ENCODE measurements around the gene EFCAB9.

The EFCAB9 gene

DNA sequence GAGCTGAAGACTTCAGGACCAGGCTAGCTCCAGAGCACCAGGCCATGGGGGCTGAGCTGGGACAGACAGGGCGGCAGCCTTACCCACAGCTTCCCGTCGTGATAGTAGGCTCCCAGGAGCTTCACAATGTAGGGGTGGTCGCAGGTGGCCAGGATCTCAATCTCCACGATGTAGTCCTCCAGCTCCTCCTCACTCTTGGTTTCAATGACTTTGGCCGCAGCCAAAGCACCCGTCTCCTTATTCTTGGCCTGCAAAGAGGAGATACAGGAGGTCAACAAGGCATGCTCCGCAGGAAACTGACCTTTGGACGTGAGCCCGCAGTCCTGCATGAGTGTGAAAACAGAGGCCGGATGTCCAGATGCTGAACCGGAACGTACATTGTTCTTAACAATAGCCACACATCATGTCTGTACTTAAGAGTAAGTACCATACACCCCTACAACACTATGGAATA lies 37.4 kb upstream of the EFCAB9 start:
- Histone ChIP-seq H3K9me3 (ENCODE audit: control insufficient read depth, insufficient read depth, low read length) (no peaks in the 10 kb centered on the region), H3K36me3 (ENCODE audit: insufficient read depth, low read length) (no peaks in the 10 kb centered on the region; the same call in none of the 2 replicates), H3K4me1 (ENCODE audit: insufficient read depth, low read length) (no peaks in the 10 kb centered on the region), H3K9ac (ENCODE audit: low read depth, low read length) (no peak overlapping the region)

GRCh38 chr5:172159016-172159415 lies 35.0 kb upstream of the EFCAB9 start:
- Histone ChIP-seq H3K36me3 (ENCODE audit: insufficient read depth, low read length) (no peaks in the 10 kb centered on the region; the same call in 1 of the 2 replicates), H3K9me3 (ENCODE audit: control insufficient read depth, insufficient read depth, low read length) (no peaks in the 10 kb centered on the region), H3K4me1 (ENCODE audit: insufficient read depth, low read length) (peaks cover 7% of the 10 kb centered on the region; the same call in 1 of the 2 replicates)

GRCh38 chr5:172160506-172160905 lies 33.5 kb upstream of the EFCAB9 start:
- peaks cover 15% of the 10 kb centered on the region; the same call in 1 of the 2 replicates for H3K4me1 ChIP-seq (ENCODE audit: insufficient read depth, low read length)
- H3K9me3 ChIP-seq (ENCODE audit: control insufficient read depth, insufficient read depth, low read length), result no peaks in the 10 kb centered on the region
- H3K36me3 ChIP-seq (ENCODE audit: insufficient read depth, low read length), result no peaks in the 10 kb centered on the region
- H3K9ac ChIP-seq (ENCODE audit: low read depth, low read length), result no peak overlapping the region

More at GRCh38 chr5:172159016-172159415, 35.0 kb upstream of the EFCAB9 start:
- H3K9ac ChIP-seq (ENCODE audit: low read depth, low read length), result no peak overlapping the region

GRCh38 chr5:172162323-172162986 lies 31.5 kb upstream of the EFCAB9 start:
- Histone ChIP-seq H3K9ac (ENCODE audit: low read depth, low read length) (no peak overlapping the region), H3K9me3 (ENCODE audit: control insufficient read depth, insufficient read depth, low read length) (no peaks in the 10 kb centered on the region), H3K4me1 (ENCODE audit: insufficient read depth, low read length) (peaks cover 15% of the 10 kb centered on the region; the same call in 1 of the 2 replicates), H3K36me3 (ENCODE audit: insufficient read depth, low read length) (no peaks in the 10 kb centered on the region; the same call in 1 of the 2 replicates)

DNA sequence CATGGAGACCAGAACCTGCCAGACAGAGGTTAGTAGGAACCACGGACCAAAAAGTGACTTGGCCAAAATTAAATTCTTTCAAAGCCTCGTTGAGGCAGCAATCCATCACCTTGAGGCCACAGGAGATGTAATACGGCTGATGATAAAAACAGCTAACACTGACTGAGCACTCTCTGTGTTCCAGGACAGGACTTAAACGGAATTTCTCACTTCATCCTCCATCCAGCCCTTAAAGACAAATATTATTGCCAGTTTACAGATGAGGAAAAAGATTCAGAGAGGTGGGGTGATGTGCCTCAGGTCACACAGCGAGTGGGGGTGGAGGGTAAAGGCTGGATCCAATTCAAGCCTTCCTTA lies 31.0 kb upstream of the EFCAB9 start:
- Histone ChIP-seq H3K9ac (ENCODE audit: low read depth, low read length) (no peak overlapping the region), H3K4me1 (ENCODE audit: insufficient read depth, low read length) (peaks cover 16% of the 10 kb centered on the region; the same call in 1 of the 2 replicates), H3K36me3 (ENCODE audit: insufficient read depth, low read length) (no peaks in the 10 kb centered on the region; the same call in 1 of the 2 replicates), H3K9me3 (ENCODE audit: control insufficient read depth, insufficient read depth, low read length) (no peaks in the 10 kb centered on the region)

GRCh38 chr5:172163346-172163745 lies 30.6 kb upstream of the EFCAB9 start:
- Histone ChIP-seq H3K9ac (ENCODE audit: low read depth, low read length) (no peak overlapping the region), H3K4me1 (ENCODE audit: insufficient read depth, low read length) (peaks cover 20% of the 10 kb centered on the region; the same call in 1 of the 2 replicates), H3K9me3 (ENCODE audit: control insufficient read depth, insufficient read depth, low read length) (no peaks in the 10 kb centered on the region), H3K36me3 (ENCODE audit: insufficient read depth, low read length) (no peaks in the 10 kb centered on the region; the same call in 1 of the 2 replicates)

DNA sequence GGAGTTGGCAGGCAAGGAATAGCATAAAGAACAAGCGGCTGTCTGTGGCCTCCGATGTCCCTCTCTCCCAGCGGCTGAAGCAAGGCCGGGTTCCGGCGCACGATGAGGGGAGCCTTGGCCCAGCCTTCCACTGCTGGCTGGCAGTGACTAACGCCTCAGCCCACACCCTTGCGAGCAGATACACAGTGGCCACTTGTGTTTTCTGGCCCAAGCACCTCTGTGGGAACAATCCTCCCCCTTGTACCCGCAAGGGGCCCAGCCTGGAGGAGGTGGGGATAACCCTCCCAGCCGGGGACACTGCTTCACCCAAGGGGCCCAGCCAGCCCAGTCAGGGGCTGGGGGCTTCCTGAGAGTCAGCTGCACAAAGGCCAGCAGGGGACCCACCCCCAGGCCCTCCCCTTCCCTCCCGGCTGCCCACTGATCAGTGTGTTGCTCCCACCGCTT lies 29.2 kb upstream of the EFCAB9 start:
- H3K9ac ChIP-seq (ENCODE audit: low read depth, low read length), result no peak overlapping the region
- peaks cover 26% of the 10 kb centered on the region; the same call in 1 of the 2 replicates for H3K4me1 ChIP-seq (ENCODE audit: insufficient read depth, low read length)
- no peaks in the 10 kb centered on the region for H3K9me3 ChIP-seq (ENCODE audit: control insufficient read depth, insufficient read depth, low read length)
- no peaks in the 10 kb centered on the region; the same call in 1 of the 2 replicates for H3K36me3 ChIP-seq (ENCODE audit: insufficient read depth, low read length)

- Histone ChIP-seq H3K4me1 (ENCODE audit: insufficient read depth, low read length) (peaks cover 26% of the 10 kb centered on the region; the same call in 1 of the 2 replicates), H3K9ac (ENCODE audit: low read depth, low read length) (no peak overlapping the region), H3K9me3 (ENCODE audit: control insufficient read depth, insufficient read depth, low read length) (no peaks in the 10 kb centered on the region), H3K36me3 (ENCODE audit: insufficient read depth, low read length) (no peaks in the 10 kb centered on the region; the same call in 1 of the 2 replicates)
Measured at GRCh38 chr5:172165465-172165864, 28.5 kb upstream of the EFCAB9 start.

- Histone ChIP-seq H3K9ac (ENCODE audit: low read depth, low read length) (no peak overlapping the region), H3K9me3 (ENCODE audit: control insufficient read depth, insufficient read depth, low read length) (no peaks in the 10 kb centered on the region), H3K36me3 (ENCODE audit: insufficient read depth, low read length) (no peaks in the 10 kb centered on the region; the same call in 1 of the 2 replicates), H3K4me1 (ENCODE audit: insufficient read depth, low read length) (peaks cover 26% of the 10 kb centered on the region; the same call in 1 of the 2 replicates)
Measured at GRCh38 chr5:172166030-172166826, 27.7 kb upstream of the EFCAB9 start.

DNA sequence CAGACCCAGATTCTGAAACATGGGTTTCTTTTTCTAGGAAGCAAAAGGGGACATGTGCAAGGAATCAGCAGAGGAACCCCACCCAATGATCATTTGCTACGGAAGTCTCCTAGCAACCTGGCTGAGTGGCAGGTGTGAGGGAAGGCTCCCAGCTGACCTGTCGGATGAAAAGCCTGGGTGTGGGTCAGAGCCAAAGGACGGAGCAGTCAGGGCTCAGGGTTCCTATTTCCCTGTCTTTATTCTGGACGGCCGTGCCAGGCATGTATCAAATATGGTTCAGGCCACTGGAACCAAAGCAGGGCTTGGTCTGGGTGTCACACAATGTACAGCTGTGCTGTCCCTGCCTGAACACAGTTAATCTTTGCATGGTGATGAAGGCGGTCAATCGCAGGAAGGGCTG lies 26.1 kb upstream of the EFCAB9 start:
- Histone ChIP-seq H3K36me3 (ENCODE audit: insufficient read depth, low read length) (no peaks in the 10 kb centered on the region; the same call in 1 of the 2 replicates), H3K9ac (ENCODE audit: low read depth, low read length) (no peak overlapping the region), H3K9me3 (ENCODE audit: control insufficient read depth, insufficient read depth, low read length) (no peaks in the 10 kb centered on the region), H3K4me1 (ENCODE audit: insufficient read depth, low read length) (peaks cover 26% of the 10 kb centered on the region; the same call in 1 of the 2 replicates)

DNA sequence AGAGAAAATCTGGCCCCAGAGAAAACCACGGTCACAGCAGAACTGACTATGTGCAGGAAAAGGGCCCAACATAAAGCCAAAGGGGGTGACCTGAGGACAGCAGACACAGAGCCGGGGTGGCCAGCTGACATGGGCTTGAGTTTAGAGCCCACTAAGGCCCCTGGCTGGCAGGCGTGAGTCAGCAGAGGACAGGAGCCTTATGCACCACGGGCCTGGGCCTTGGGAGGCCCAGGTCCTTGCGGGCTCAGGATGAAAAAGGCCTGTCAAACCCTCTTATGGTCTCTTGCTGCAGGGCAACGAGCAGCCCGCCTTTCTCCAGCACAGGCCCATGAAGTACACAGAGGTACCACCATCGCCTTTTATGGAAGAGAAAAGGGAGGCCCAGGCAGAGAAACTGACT lies 25.7 kb upstream of the EFCAB9 start:
- no peaks in the 10 kb centered on the region; the same call in 1 of the 2 replicates for H3K36me3 ChIP-seq (ENCODE audit: insufficient read depth, low read length)
- H3K4me1 ChIP-seq (ENCODE audit: insufficient read depth, low read length), result peaks cover 23% of the 10 kb centered on the region; the same call in 1 of the 2 replicates
- no peaks in the 10 kb centered on the region for H3K9me3 ChIP-seq (ENCODE audit: control insufficient read depth, insufficient read depth, low read length)
- H3K9ac ChIP-seq (ENCODE audit: low read depth, low read length), result no peak overlapping the region

- no peak overlapping the region for H3K9ac ChIP-seq (ENCODE audit: low read depth, low read length)
- H3K9me3 ChIP-seq (ENCODE audit: control insufficient read depth, insufficient read depth, low read length), result no peaks in the 10 kb centered on the region
- no peaks in the 10 kb centered on the region; the same call in 1 of the 2 replicates for H3K36me3 ChIP-seq (ENCODE audit: insufficient read depth, low read length)
- H3K4me1 ChIP-seq (ENCODE audit: insufficient read depth, low read length), result peaks cover 21% of the 10 kb centered on the region; the same call in 1 of the 2 replicates
Measured at GRCh38 chr5:172169216-172169615, 24.8 kb upstream of the EFCAB9 start.

DNA sequence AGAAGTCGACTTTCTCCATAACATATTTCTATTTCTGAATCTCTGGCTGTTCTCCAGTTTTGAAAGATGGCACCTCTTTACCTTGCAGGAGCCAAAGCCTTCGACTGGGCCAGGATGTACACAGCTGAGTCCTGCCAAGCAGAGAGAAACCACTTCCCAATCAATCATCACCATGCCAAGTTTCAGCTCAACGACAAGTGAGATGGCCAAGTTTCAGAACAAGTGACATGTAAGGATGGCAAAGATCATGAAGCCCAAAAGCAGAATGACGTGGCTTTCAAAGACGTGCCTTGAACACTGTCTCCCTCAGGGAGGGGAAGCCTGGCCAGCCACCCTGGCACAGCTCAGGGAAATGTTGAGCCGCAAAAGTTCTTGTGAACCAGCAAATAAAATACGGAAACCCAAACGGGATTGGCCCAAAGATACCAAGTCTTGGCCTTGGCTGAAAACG lies 23.7 kb upstream of the EFCAB9 start:
- no peak overlapping the region for H3K9ac ChIP-seq (ENCODE audit: low read depth, low read length)
- H3K9me3 ChIP-seq (ENCODE audit: control insufficient read depth, insufficient read depth, low read length), result no peaks in the 10 kb centered on the region
- no peaks in the 10 kb centered on the region; the same call in 1 of the 2 replicates for H3K36me3 ChIP-seq (ENCODE audit: insufficient read depth, low read length)
- H3K4me1 ChIP-seq (ENCODE audit: insufficient read depth, low read length), result peaks cover 24% of the 10 kb centered on the region; the same call in 1 of the 2 replicates

DNA sequence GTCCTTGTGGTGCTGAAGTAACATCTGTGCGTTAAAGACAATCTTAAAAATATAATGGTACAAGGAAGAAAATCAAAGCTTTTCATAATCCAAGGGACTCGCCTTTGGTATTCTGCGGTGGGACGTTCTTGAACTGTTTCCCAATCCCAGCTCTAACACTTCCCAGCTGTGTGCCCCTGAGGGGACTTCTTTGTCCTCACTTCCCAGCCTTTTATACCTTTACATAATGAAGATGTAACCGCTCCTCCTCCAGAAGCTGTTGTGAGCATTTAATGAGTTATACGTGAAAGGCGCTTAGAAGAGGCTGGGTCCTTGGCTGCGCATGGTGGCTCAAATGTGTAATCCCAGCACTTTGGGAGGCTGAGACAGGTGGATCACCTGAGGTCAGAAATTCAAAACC lies 22.9 kb upstream of the EFCAB9 start:
- H3K4me1 ChIP-seq (ENCODE audit: insufficient read depth, low read length), result peaks cover 30% of the 10 kb centered on the region
- H3K9me3 ChIP-seq (ENCODE audit: control insufficient read depth, insufficient read depth, low read length), result no peaks in the 10 kb centered on the region
- H3K9ac ChIP-seq (ENCODE audit: low read depth, low read length), result no peak overlapping the region
- no peaks in the 10 kb centered on the region; the same call in 1 of the 2 replicates for H3K36me3 ChIP-seq (ENCODE audit: insufficient read depth, low read length)

Measured in ES-I3 (cell line).